PC-9 (cell line): ENCODE measurements around the gene CXorf58. TPM values are rescaled to one million over a fixed set of nuclear protein-coding genes. Genes with fewer than 3 reads are reported as not detected.

Experiments
- BruUV-seq: library from RNA; stranded (reverse); fragments of 400-500 nt; replicated peaks from 2 replicates; lab custom pipeline; 2021; lab: Mats Ljungman, UMichigan
- CTCF ChIA-PET: fragments of 300-600 bp; sonication (Branson Sonifier 250); formaldehyde crosslinking; loops from one replicate; lab custom pipeline; 2022; ENCODE audit warnings: antibody characterized with exemption; lab: Charles Lee
- POLR2A ChIA-PET: fragments of 300-600 bp; sonication (Branson Sonifier 250); formaldehyde crosslinking; loops from one replicate; lab custom pipeline; 2022; ENCODE audit warnings: antibody characterized with exemption; ENCODE audit not compliant: unreplicated experiment; lab: Charles Lee
- DNase-seq, 2 experiments: peaks; one replicate each; pipeline versions ENCODE4 v3.0.0 to v3.0.0-alpha.2; 2015 to 2022; ENCODE audit warnings: mixed read lengths in 1 of 2
- H2AFZ ChIP-seq: fragments of 200-600 bp; sonication (generic); 2 replicates; pipeline ENCODE4 v1.8.1; 2017; ENCODE audit warnings: antibody characterized with exemption
- H3F3A ChIP-seq: fragments of 200-600 bp; sonication (generic); 2 replicates; pipeline ENCODE4 v1.8.1; 2017; ENCODE audit warnings: antibody characterized with exemption, mild to moderate bottlenecking, low read depth; ENCODE audit not compliant: insufficient read depth
- H3K27ac ChIP-seq: fragments of 200-600 bp; sonication (generic); 2 replicates; pipeline ENCODE4 v1.6.1; 2016; ENCODE audit warnings: mixed run types
- H3K27me3 ChIP-seq: fragments of 200-600 bp; sonication (generic); 2 replicates; pipeline ENCODE4 v1.6.1; 2016; ENCODE audit warnings: low read depth, mixed run types; ENCODE audit not compliant: insufficient read depth
- H3K36me3 ChIP-seq: fragments of 200-600 bp; sonication (generic); 2 replicates; pipeline ENCODE4 v1.6.1; 2016; ENCODE audit warnings: low read depth, mixed run types
- H3K4me1 ChIP-seq: fragments of 200-600 bp; sonication (generic); replicated peaks from 2 replicates; pipeline ENCODE4 v1.6.1; 2016; ENCODE audit warnings: mixed run types; ENCODE audit not compliant: insufficient read depth
- H3K4me2 ChIP-seq: fragments of 200-600 bp; sonication (generic); 2 replicates; pipeline ENCODE4 v1.6.1; 2017; ENCODE audit warnings: mixed run types
- H3K4me3 ChIP-seq: fragments of 200-600 bp; sonication (generic); 2 replicates; pipeline ENCODE4 v1.6.1; 2016; ENCODE audit warnings: mixed run types
- H3K79me2 ChIP-seq: fragments of 200-600 bp; sonication (generic); 2 replicates; pipeline ENCODE4 v1.6.1; 2017; ENCODE audit warnings: low read depth, mixed run types
- H3K9me2 ChIP-seq: fragments of 200-600 bp; sonication (generic); 2 replicates; pipeline ENCODE4 v1.8.1; 2017; ENCODE audit warnings: mild to moderate bottlenecking; ENCODE audit not compliant: insufficient read depth
- H3K9me3 ChIP-seq: fragments of 200-600 bp; sonication (generic); 2 replicates; pipeline ENCODE4 v1.8.1; 2016; ENCODE audit warnings: low read depth; ENCODE audit not compliant: insufficient read depth
- H4K20me1 ChIP-seq: fragments of 200-600 bp; sonication (generic); 2 replicates; pipeline ENCODE4 v1.8.1; 2017; ENCODE audit not compliant: insufficient read depth
- CTCF ChIP-seq: fragments of 200-600 bp; sonication (generic); conservative IDR thresholded peaks from 2 replicates; pipeline ENCODE4 v1.6.1; 2017; ENCODE audit warnings: mixed run types, antibody characterized with exemption, mild to moderate bottlenecking, moderate library complexity
- EZH2 ChIP-seq: fragments of 200-600 bp; sonication (generic); IDR thresholded peaks from 2 replicates; pipeline ENCODE4 v1.8.0; 2017; ENCODE audit warnings: antibody characterized with exemption, low read depth
- intact Hi-C: fragments of 100-400 bp; cut with micrococcal nuclease; formaldehyde crosslinking; loops from one replicate; pipeline ENCODE4 v1.10.0; 2022; ENCODE audit not compliant: unreplicated experiment
- total RNA-seq: library from RNA; stranded (reverse); gene quantifications from 2 replicates; pipeline ENCODE4 v1.2.3, GENCODE V29; 2021

The CXorf58 gene
- total RNA-seq, 1 experiment from 2014 or later: 0.20 TPM

GRCh38 chrX:23938690-23939089 is 30.9 kb downstream of the CXorf58 start:
- TF ChIP-seq EZH2: no peak
- no peak for TF ChIP-seq CTCF

GRCh38 chrX:23939203-23939602 is 31.4 kb downstream of the CXorf58 start:
- Histone ChIP-seq H3K4me2 (no peak overlapping the region), H3K36me3 (no peaks in the 10 kb centered on the region), H3K4me3 (no peak overlapping the region), H3K27ac (no peak overlapping the region), H3K27me3 (no peaks in the 10 kb centered on the region), H3K79me2 (no peaks in the 10 kb centered on the region), H4K20me1 (no peaks in the 10 kb centered on the region), H3F3A (no peaks in the 10 kb centered on the region), H3K9me3 (no peaks in the 10 kb centered on the region), H2AFZ (no peak overlapping the region), H3K9me2 (no peaks in the 10 kb centered on the region), H3K4me1 (no peaks in the 10 kb centered on the region)
- POLR2A ChIA-PET: no interaction called here
- no peak for TF ChIP-seq EZH2
- TF ChIP-seq CTCF: no peak
- intact Hi-C loops: no loop called here
- no peak for DNase-seq
- CTCF ChIA-PET: no interaction called here
- BruUV-seq: no TSS peak

More at GRCh38 chrX:23938690-23939089, 30.9 kb downstream of the CXorf58 start:
- H3K9me2 ChIP-seq: no peaks in the 10 kb centered on the region
- no peaks in the 10 kb centered on the region for H4K20me1 ChIP-seq
- no peak overlapping the region for H3K4me3 ChIP-seq
- H3K79me2 ChIP-seq: no peaks in the 10 kb centered on the region
- ChIA-PET CTCF (no interaction called here), POLR2A (no interaction called here)
- no peak overlapping the region for H2AFZ ChIP-seq
- intact Hi-C loops: no loop called here
- no peaks in the 10 kb centered on the region for H3K4me1 ChIP-seq
- H3K27ac ChIP-seq: no peak overlapping the region
- no peaks in the 10 kb centered on the region for H3F3A ChIP-seq
- no peaks in the 10 kb centered on the region for H3K9me3 ChIP-seq
- H3K4me2 ChIP-seq: no peak overlapping the region
- no peaks in the 10 kb centered on the region for H3K36me3 ChIP-seq
- H3K27me3 ChIP-seq: no peaks in the 10 kb centered on the region
- no TSS peak for BruUV-seq
- no peak for DNase-seq

- DNase-seq: no peak
- no peak overlapping the region for H2AFZ ChIP-seq
- H3K4me1 ChIP-seq: no peaks in the 10 kb centered on the region
- no peaks in the 10 kb centered on the region for H3K79me2 ChIP-seq
- POLR2A ChIA-PET: interaction anchor here (0.7 kb wide), 1 partner anchor 201 kb away, joined by 5 read pairs; no protein-coding TSS in a partner anchor
- BruUV-seq: no TSS peak
- no peaks in the 10 kb centered on the region for H3K9me2 ChIP-seq
- H3F3A ChIP-seq: no peaks in the 10 kb centered on the region
- CTCF ChIA-PET: no interaction called here
- no peaks in the 10 kb centered on the region for H3K9me3 ChIP-seq
- intact Hi-C loops: no loop called here
- no peak overlapping the region for H3K27ac ChIP-seq
- no peaks in the 10 kb centered on the region for H4K20me1 ChIP-seq
- TF ChIP-seq EZH2 (no peak), CTCF (no peak)
- no peak overlapping the region for H3K4me2 ChIP-seq
- no peaks in the 10 kb centered on the region for H3K36me3 ChIP-seq
- no peak overlapping the region for H3K4me3 ChIP-seq
- H3K27me3 ChIP-seq: no peaks in the 10 kb centered on the region
These were observed 36.4 kb downstream of the CXorf58 start for GRCh38 chrX:23944234-23944633.
